ENCODE data around the gene MAPK8IP3.
"Not testable (repeated sequence)": the region's sequence is repeated elsewhere in the genome, so short reads cannot be mapped to it uniquely, and the experiment has no call there.

MAPK8IP3 gene

DNA sequence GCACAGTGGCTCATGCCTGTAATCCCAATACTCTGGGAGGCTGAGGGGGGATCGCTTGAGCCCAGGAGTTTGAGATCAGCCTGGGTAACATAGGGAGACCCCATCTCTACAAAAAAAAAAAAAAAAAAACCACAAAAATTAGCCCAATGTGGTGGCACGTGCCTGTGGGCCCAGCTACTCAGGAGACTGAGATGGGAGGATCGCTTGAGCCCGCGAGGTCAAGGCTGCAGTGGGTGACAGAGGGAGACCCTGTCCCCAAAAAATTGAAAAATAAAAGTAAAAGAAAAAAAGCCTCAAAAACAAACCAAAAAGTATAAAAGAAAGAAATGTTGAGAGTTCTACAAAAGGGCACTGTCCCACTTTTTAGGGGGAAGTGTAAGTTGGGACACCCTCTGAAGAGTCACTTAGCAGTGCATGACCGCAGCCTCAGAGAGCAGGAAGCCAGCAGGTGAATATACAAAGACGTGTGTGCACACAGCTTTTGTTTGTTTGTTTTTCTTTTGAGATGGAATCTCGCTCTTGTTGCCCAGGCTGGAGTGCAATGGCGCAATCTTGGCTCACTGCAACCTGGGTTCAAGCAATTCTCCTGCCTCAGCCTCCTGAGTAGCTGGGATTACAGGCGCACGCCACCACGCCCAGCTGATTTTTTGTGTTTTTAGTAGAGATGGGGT lies 13.7 kb downstream of the MAPK8IP3 start:
- not testable (repeated sequence) for H3K4me3 ChIP-seq (replicated peaks; ENCODE audit: insufficient read depth, low read length); H3K27me3 ChIP-seq (ENCODE audit: insufficient read depth, poor library complexity, severe bottlenecking)
- TF ChIP-seq SPI1 (IDR thresholded peaks at IDR 0.05; ENCODE audit: borderline replicate concordance, low read depth): peak; percentile 70
- DNase-seq (ENCODE audit: low read depth in 1 of 2, low spot score in 1 of 2): peak; percentile 35 to 82
- peak overlapping the region; percentile 69 for H3K27ac ChIP-seq (replicated peaks)

DNA sequence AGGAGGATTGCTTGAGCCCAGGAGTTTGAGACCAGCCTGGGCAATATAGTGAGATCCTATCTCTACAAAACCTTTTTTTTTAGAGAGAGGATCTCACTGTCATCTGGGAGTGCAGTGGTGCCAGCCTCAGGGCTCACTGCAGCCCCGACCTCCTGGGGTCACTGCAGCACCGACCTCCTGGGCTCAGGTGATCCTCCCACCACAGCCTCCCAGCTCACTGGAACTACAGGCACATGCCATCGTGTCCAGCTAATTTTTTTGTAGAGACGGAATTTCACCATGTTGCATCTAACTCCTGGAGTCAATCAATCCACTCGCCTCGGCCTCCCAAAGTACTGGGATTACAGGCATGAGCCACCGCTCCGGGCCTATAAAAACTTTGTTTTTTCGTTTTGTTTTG lies 15.4 kb downstream of the MAPK8IP3 start:
- Histone ChIP-seq H3K27ac (replicated peaks) (peak overlapping the region; percentile 39), H3K4me3 (replicated peaks; ENCODE audit: insufficient read depth, low read length) (no peak overlapping the region), H3K27me3 (ENCODE audit: insufficient read depth, poor library complexity, severe bottlenecking) (no peaks in the 10 kb centered on the region)
- DNase-seq (ENCODE audit: low read depth in 1 of 2, low spot score in 1 of 2): no peak
- TF ChIP-seq, protein P1, sequence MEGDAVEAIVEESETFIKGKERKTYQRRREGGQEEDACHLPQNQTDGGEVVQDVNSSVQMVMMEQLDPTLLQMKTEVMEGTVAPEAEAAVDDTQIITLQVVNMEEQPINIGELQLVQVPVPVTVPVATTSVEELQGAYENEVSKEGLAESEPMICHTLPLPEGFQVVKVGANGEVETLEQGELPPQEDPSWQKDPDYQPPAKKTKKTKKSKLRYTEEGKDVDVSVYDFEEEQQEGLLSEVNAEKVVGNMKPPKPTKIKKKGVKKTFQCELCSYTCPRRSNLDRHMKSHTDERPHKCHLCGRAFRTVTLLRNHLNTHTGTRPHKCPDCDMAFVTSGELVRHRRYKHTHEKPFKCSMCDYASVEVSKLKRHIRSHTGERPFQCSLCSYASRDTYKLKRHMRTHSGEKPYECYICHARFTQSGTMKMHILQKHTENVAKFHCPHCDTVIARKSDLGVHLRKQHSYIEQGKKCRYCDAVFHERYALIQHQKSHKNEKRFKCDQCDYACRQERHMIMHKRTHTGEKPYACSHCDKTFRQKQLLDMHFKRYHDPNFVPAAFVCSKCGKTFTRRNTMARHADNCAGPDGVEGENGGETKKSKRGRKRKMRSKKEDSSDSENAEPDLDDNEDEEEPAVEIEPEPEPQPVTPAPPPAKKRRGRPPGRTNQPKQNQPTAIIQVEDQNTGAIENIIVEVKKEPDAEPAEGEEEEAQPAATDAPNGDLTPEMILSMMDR (IDR thresholded peaks at IDR 0.05; ENCODE audit: insufficient read depth, low read length): no peak
- TF ChIP-seq POLR2AphosphoS5 (IDR thresholded peaks at IDR 0.05; ENCODE audit: low read depth) (no peak), SPI1 (IDR thresholded peaks at IDR 0.05; ENCODE audit: borderline replicate concordance, low read depth) (no peak), GABPA (IDR thresholded peaks at IDR 0.05; ENCODE audit: low read depth) (no peak)
- TF ChIP-seq, protein P2, sequence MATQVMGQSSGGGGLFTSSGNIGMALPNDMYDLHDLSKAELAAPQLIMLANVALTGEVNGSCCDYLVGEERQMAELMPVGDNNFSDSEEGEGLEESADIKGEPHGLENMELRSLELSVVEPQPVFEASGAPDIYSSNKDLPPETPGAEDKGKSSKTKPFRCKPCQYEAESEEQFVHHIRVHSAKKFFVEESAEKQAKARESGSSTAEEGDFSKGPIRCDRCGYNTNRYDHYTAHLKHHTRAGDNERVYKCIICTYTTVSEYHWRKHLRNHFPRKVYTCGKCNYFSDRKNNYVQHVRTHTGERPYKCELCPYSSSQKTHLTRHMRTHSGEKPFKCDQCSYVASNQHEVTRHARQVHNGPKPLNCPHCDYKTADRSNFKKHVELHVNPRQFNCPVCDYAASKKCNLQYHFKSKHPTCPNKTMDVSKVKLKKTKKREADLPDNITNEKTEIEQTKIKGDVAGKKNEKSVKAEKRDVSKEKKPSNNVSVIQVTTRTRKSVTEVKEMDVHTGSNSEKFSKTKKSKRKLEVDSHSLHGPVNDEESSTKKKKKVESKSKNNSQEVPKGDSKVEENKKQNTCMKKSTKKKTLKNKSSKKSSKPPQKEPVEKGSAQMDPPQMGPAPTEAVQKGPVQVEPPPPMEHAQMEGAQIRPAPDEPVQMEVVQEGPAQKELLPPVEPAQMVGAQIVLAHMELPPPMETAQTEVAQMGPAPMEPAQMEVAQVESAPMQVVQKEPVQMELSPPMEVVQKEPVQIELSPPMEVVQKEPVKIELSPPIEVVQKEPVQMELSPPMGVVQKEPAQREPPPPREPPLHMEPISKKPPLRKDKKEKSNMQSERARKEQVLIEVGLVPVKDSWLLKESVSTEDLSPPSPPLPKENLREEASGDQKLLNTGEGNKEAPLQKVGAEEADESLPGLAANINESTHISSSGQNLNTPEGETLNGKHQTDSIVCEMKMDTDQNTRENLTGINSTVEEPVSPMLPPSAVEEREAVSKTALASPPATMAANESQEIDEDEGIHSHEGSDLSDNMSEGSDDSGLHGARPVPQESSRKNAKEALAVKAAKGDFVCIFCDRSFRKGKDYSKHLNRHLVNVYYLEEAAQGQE (IDR thresholded peaks at IDR 0.05; ENCODE audit: insufficient replicate concordance, low read depth): no peak

DNA sequence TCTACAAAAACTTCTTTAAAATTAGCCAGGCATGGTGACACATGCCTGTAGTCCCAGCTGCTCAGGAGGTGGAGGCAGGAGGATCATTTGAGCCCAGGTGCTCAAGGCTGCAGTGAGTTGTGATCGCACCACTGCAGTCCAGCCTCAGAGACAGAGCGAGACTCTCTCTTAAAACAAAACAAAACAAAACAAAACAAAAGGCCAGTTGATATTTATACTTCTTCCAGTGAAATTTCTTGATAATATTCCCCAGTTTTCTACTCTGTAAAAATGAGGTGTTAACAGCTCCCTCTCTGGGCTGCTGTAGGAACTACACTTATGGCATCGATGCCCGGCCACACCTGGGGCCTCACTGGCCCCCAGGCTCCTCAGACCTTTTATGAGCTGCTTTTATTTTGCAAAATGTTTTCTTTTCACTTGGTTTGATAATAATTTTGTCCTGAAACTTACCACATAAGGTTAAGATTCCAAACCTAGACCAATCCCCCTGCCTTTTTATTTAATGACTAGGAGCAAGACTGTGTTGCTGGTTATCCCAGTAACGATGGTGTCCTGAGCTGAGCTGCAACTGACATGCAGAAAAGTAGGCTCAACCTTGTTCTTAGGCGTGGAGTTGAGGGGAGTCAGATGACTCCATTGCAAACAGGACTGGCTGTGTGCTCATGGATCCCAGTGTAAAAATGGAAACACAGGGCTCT lies 17.6 kb downstream of the MAPK8IP3 start:
- peak overlapping the region; percentile 10 for H3K27ac ChIP-seq (replicated peaks)
- DNase-seq (ENCODE audit: low read depth in 1 of 2, low spot score in 1 of 2): peak in 1 of 2 experiments; percentile 46
- H3K27me3 ChIP-seq (ENCODE audit: insufficient read depth, poor library complexity, severe bottlenecking): no peaks in the 10 kb centered on the region
- TF ChIP-seq, protein P1 (IDR thresholded peaks at IDR 0.05; ENCODE audit: insufficient read depth, low read length): peak; percentile 63
- no peak for TF ChIP-seq SPI1 (IDR thresholded peaks at IDR 0.05; ENCODE audit: borderline replicate concordance, low read depth)
- H3K4me3 ChIP-seq (replicated peaks; ENCODE audit: insufficient read depth, low read length): no peak overlapping the region

DNA sequence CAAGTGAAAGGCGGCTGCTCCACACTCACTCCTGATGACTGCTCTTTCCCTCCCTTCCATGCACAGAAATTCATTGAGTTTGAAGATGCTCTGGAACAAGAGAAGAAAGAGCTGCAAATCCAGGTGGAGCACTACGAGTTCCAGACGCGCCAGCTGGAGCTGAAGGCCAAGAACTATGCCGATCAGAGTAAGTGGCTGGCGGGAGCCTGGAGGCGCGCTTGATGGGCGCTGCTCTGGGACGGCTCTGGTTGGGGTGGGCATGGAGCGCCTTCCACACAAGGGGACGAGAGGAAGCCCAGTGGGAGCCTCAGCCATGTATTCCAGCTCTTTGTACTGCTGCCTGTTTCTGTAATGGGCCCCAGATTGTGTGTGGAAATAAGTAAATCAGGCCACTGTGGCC lies 18.5 kb downstream of the MAPK8IP3 start:
- Histone ChIP-seq H3K4me3 (replicated peaks; ENCODE audit: insufficient read depth, low read length) (no peak overlapping the region), H3K27ac (replicated peaks) (no peak overlapping the region), H3K27me3 (ENCODE audit: insufficient read depth, poor library complexity, severe bottlenecking) (no peaks in the 10 kb centered on the region)
- no peak for DNase-seq (ENCODE audit: low read depth in 1 of 2, low spot score in 1 of 2)
- TF ChIP-seq POLR2AphosphoS5 (IDR thresholded peaks at IDR 0.05; ENCODE audit: low read depth) (no peak), SPI1 (IDR thresholded peaks at IDR 0.05; ENCODE audit: borderline replicate concordance, low read depth) (no peak), GABPA (IDR thresholded peaks at IDR 0.05; ENCODE audit: low read depth) (no peak)
- TF ChIP-seq, protein P2 (IDR thresholded peaks at IDR 0.05; ENCODE audit: insufficient replicate concordance, low read depth): no peak
- TF ChIP-seq, protein P1 (IDR thresholded peaks at IDR 0.05; ENCODE audit: insufficient read depth, low read length): no peak
